ENCODE measurements around the gene GDPGP1.

GRCh38 chr15:90266061-90266431 is 32.0 kb downstream of the GDPGP1 start:
- TF ChIP-seq CTCF (optimal IDR thresholded peaks at IDR 0.05 in 1 of 3, IDR thresholded peaks at IDR 0.05 in 1 of 3, conservative IDR thresholded peaks at IDR 0.05 in 1 of 3; ENCODE audit: extremely low read depth in 1 of 3, insufficient read depth in 2 of 3, low read length in 3 of 3) (no peak), EZH2 (IDR thresholded peaks at IDR 0.05; ENCODE audit: low read length) (no peak)

All from keratinocyte (primary cell).